HepG2 (cell line): Measurements from ENCODE around the gene FBXW8. TPM values are rescaled to one million over a fixed set of nuclear protein-coding genes. Genes with fewer than 3 reads are reported as not detected.

Experiments used
- ATAC-seq: fragments of 200-7000 bp; cut with Tn5 transposase; 3 replicates; pipeline ENCODE4 v1.9.1; 2020; ENCODE audit warnings: mild to moderate bottlenecking, moderate library complexity
- BruUV-seq: library from RNA; stranded (reverse); fragments of 400-500 nt; replicated peaks from 2 replicates; lab custom pipeline; 2021; lab: Mats Ljungman, UMichigan
- CTCF ChIA-PET: fragments of 300-600 bp; formaldehyde crosslinking; extraction: SDS; loops from one replicate; lab custom pipeline; 2021; ENCODE audit warnings: low total read pairs, inconsistent platforms, low intra/inter-chr PET ratio; lab: Yijun Ruan, JAX
- POLR2A ChIA-PET: fragments of 350-600 bp; sonication (Branson Sonifier 250); formaldehyde crosslinking; loops from one replicate; lab custom pipeline; 2020; ENCODE audit warnings: antibody characterized with exemption, inconsistent platforms; lab: Yijun Ruan, JAX
- DNase-seq: peaks from one replicate; pipeline ENCODE4 v3.0.0-alpha.2; 2015; ENCODE audit warnings: low spot score
- FAIRE-seq: peaks from 3 replicates; lab custom pipeline; 2011; peaks lifted over from hg19 to GRCh38; lab: Jason Lieb, UNC
- H2AFZ ChIP-seq: one replicate; pipeline ENCODE4 v1.6.1; 2011; ENCODE audit warnings: low read length, inconsistent platforms
- H3K27ac ChIP-seq: fragments of 300-600 bp; 3 replicates; pipeline ENCODE4 v1.8.0; 2011; ENCODE audit warnings: mixed run types, mild to moderate bottlenecking, mixed read lengths, low read length, inconsistent platforms; ENCODE audit not compliant: insufficient read depth; ENCODE audit errors: extremely low read length
- H3K27me3 ChIP-seq, 2 experiments: fragments of 200-600 bp in 1 of 2; 2 replicates in 1 of 2; 3 replicates in 1 of 2; pipeline versions ENCODE4 v1.6.0 to v1.8.0; 2011; ENCODE audit warnings: low read length in 2 of 2, mild to moderate bottlenecking in 2 of 2, moderate library complexity in 2 of 2, inconsistent platforms in 1 of 2; ENCODE audit not compliant: insufficient read depth in 2 of 2, control insufficient read depth in 1 of 2
- H3K36me3 ChIP-seq, 2 experiments: fragments of 200-600 bp in 1 of 2; replicated peaks in 1 of 2; 2 replicates in 1 of 2; 3 replicates in 1 of 2; pipeline versions ENCODE4 v1.5.1 to v1.8.0; 2011; ENCODE audit warnings: low read length in 2 of 2, inconsistent platforms in 1 of 2; ENCODE audit not compliant: insufficient read depth in 2 of 2, control insufficient read depth in 1 of 2
- H3K4me1 ChIP-seq: 2 replicates; pipeline ENCODE4 v1.5.1; 2012; ENCODE audit warnings: low read length, inconsistent platforms; ENCODE audit not compliant: insufficient read depth
- H3K4me2 ChIP-seq: 2 replicates; pipeline ENCODE4 v1.6.0; 2011; ENCODE audit warnings: low read depth, low read length, inconsistent platforms
- H3K4me3 ChIP-seq, 3 experiments: fragments of 200-600 bp in 1 of 3; sonication (generic), shearing (Covaris generic) in 1 of 3; replicated peaks in 1 of 3; 2 replicates each; pipeline ENCODE4 v1.5.1; 2011 to 2016; ENCODE audit warnings: low read length in 3 of 3, inconsistent platforms in 2 of 3, low read depth in 2 of 3, mild to moderate bottlenecking in 2 of 3, control low read depth in 1 of 3, mixed read lengths in 1 of 3; ENCODE audit not compliant: insufficient read depth in 1 of 3
- H3K79me2 ChIP-seq: one replicate; pipeline ENCODE4 v1.6.1; 2011; ENCODE audit warnings: low read length, inconsistent platforms; ENCODE audit not compliant: insufficient read depth
- H3K9ac ChIP-seq: 2 replicates; pipeline ENCODE4 v1.6.0; 2011; ENCODE audit warnings: mild to moderate bottlenecking, low read depth, low read length, inconsistent platforms; ENCODE audit not compliant: insufficient read depth
- H3K9me3 ChIP-seq: 2 replicates; pipeline ENCODE4 v1.5.1; 2012; ENCODE audit warnings: mild to moderate bottlenecking, low read length
- H4K20me1 ChIP-seq: 2 replicates; pipeline ENCODE4 v1.6.0; 2011; ENCODE audit warnings: inconsistent platforms, mild to moderate bottlenecking, low read length, moderate library complexity; ENCODE audit not compliant: insufficient read depth
- AFF4 ChIP-seq: sonication (generic); formaldehyde crosslinking; IDR thresholded peaks from 2 replicates; pipeline ENCODE4 v1.4.0; 2020; ENCODE audit warnings: missing genetic modification reagents
- ARID2 ChIP-seq: sonication (generic); formaldehyde crosslinking; IDR thresholded peaks from 2 replicates; pipeline ENCODE4 v1.8.1; 2022; ENCODE audit warnings: mild to moderate bottlenecking, missing genetic modification reagents, borderline replicate concordance
- ATM ChIP-seq: fragments of 450-650 bp; IDR thresholded peaks from 2 replicates; pipeline ENCODE4 v1.7.1; 2017; ENCODE audit warnings: mild to moderate bottlenecking, borderline replicate concordance
- BORCS8-MEF2B ChIP-seq: sonication (generic); formaldehyde crosslinking; IDR thresholded peaks from 2 replicates; pipeline ENCODE4 v1.8.0; 2022; ENCODE audit warnings: mild to moderate bottlenecking, missing genetic modification reagents
- DPF2 ChIP-seq: sonication (generic); formaldehyde crosslinking; IDR thresholded peaks from 2 replicates; pipeline ENCODE4 v1.4.0; 2020; ENCODE audit warnings: mild to moderate bottlenecking, low read depth, missing genetic modification reagents, borderline replicate concordance
- GATAD2A ChIP-seq: IDR thresholded peaks from 2 replicates; pipeline ENCODE4 v1.6.1; 2016
- HDAC2 ChIP-seq: sonication (generic); formaldehyde crosslinking; IDR thresholded peaks from 2 replicates; pipeline ENCODE4 v1.4.0; 2020; ENCODE audit warnings: missing genetic modification reagents
- JDP2 ChIP-seq: sonication (generic); formaldehyde crosslinking; IDR thresholded peaks from 2 replicates; pipeline ENCODE4 v1.8.1; 2022; ENCODE audit warnings: missing genetic modification reagents, borderline replicate concordance
- MAZ ChIP-seq, 2 experiments: sonication (generic) in 1 of 2; formaldehyde crosslinking in 1 of 2; IDR thresholded peaks; 2 replicates each; pipeline versions ENCODE4 v1.5.0 to v1.6.1; 2012 to 2020; ENCODE audit warnings: low read depth in 2 of 2, mild to moderate bottlenecking in 2 of 2, borderline replicate concordance in 1 of 2, improper control_type of control experiment in 1 of 2, low read length in 1 of 2, missing genetic modification reagents in 1 of 2, moderate library complexity in 1 of 2
- TARDBP ChIP-seq: sonication (generic); formaldehyde crosslinking; IDR thresholded peaks from 2 replicates; pipeline ENCODE4 v1.8.0; 2022; ENCODE audit warnings: mild to moderate bottlenecking, missing genetic modification reagents
- THAP7 ChIP-seq: sonication (generic); formaldehyde crosslinking; IDR thresholded peaks from 2 replicates; pipeline ENCODE4 v1.8.1; 2023; ENCODE audit warnings: mild to moderate bottlenecking, missing genetic modification reagents
- ZBTB44 ChIP-seq: sonication (generic); formaldehyde crosslinking; IDR thresholded peaks from 2 replicates; pipeline ENCODE4 v1.4.0; 2020; ENCODE audit warnings: missing genetic modification reagents
- ZKSCAN8 ChIP-seq: IDR thresholded peaks from 2 replicates; pipeline ENCODE4 v1.6.1; 2016; ENCODE audit warnings: borderline replicate concordance, missing genetic modification reagents, missing compliant biosample characterization
- ZNF678 ChIP-seq: sonication (generic); formaldehyde crosslinking; IDR thresholded peaks from 2 replicates; pipeline ENCODE4 v1.4.0; 2020; ENCODE audit warnings: mild to moderate bottlenecking, missing genetic modification reagents
- ZNF720 ChIP-seq: sonication (generic); formaldehyde crosslinking; IDR thresholded peaks from 2 replicates; pipeline ENCODE4 v1.4.0; 2020; ENCODE audit warnings: missing genetic modification reagents
- ZSCAN25 ChIP-seq: sonication (generic); formaldehyde crosslinking; IDR thresholded peaks from 2 replicates; pipeline ENCODE4 v1.8.0; 2022; ENCODE audit warnings: mild to moderate bottlenecking, missing genetic modification reagents
- WGBS: methylation state at CpG from one replicate; pipeline ENCODE4 v1.1.6; 2017; ENCODE audit warnings: low lambda C conversion rate; 5-methylcytosine and 5-hydroxymethylcytosine counted together
- in situ Hi-C: cut with HindIII; loops from 2 replicates; pipeline ENCODE4 v1.10.0; 2017; ENCODE audit warnings: low pct_unique_long_range_greater_than_20kb; ENCODE audit not compliant: extremely low pct_ligation_motif_present
- intact Hi-C: fragments of 100-400 bp; cut with micrococcal nuclease; formaldehyde crosslinking; loops from one replicate; pipeline ENCODE4 v1.10.0; 2022; ENCODE audit not compliant: unreplicated experiment
- polyA plus RNA-seq, 8 experiments: library from polyadenylated mRNA; depleted of rRNA in 3 of 8; stranded (reverse) in 7 of 8; unstranded in 1 of 8; fragments of >200 nt; fragmentation: Illumina TruSeq in 4 of 8; extraction: Trizol in 4 of 8; gene quantifications; 2 replicates each; pipeline versions ENCODE4 v1.2.1 to v1.2.3, GENCODE V29; 2011 to 2016; ENCODE audit warnings: low read depth in 4 of 8, missing spikeins in 1 of 8, mixed read lengths in 1 of 8; ENCODE audit not compliant: insufficient read depth in 1 of 8
- total RNA-seq, 5 experiments: library from RNA; depleted of rRNA; stranded (reverse); fragments of >200 nt; fragmentation: Illumina TruSeq; extraction: Trizol; gene quantifications; 2 replicates each; pipeline ENCODE4 v1.2.3, GENCODE V29; 2016; ENCODE audit warnings: low read depth in 1 of 5

FBXW8 gene
- total and polyA plus RNA-seq, 2 of the 13 experiments (the other 11 are each of a cell fraction or from before 2014, with no cell fraction given) = 5.1 to 5.9 TPM

GRCh38 chr12:116982791-116983411 is 72.2 kb downstream of the FBXW8 start:
- intact Hi-C loops (no loop called here), in situ Hi-C loops (no loop called here)
- WGBS = 95% methylated on average over 10 of the region's 10 CpGs
- H3K27ac ChIP-seq = no peak overlapping the region
- no peaks in the 10 kb centered on the region for H3K79me2 ChIP-seq
- H3K27me3 ChIP-seq = no peaks in the 10 kb centered on the region
- DNase-seq (no peak), FAIRE-seq (no peak), ATAC-seq (no peak)
- BruUV-seq = no TSS peak
- H3K9ac ChIP-seq = no peak overlapping the region
- no peak overlapping the region for H3K4me3 ChIP-seq
- H4K20me1 ChIP-seq = no peaks in the 10 kb centered on the region
- POLR2A ChIA-PET = interaction anchor here (1.4 kb wide), 1 partner anchor 9 kb away, joined by 4 read pairs; no protein-coding TSS in a partner anchor
- no peaks in the 10 kb centered on the region for H3K36me3 ChIP-seq
- H3K4me2 ChIP-seq = no peak overlapping the region
- no peaks in the 10 kb centered on the region for H3K9me3 ChIP-seq
- TF ChIP-seq ZNF678 (CRISPR knock-in tag) (no peak), MAZ (IDR thresholded peaks at IDR 0.05; ENCODE audit: borderline replicate concordance, low read depth, low read length) (no peak), MAZ (CRISPR knock-in tag; IDR thresholded peaks at IDR 0.05; ENCODE audit: low read depth) (no peak), THAP7 (CRISPR knock-in tag) (no peak), ZNF720 (CRISPR knock-in tag) (no peak), BORCS8-MEF2B (CRISPR knock-in tag) (no peak), JDP2 (CRISPR knock-in tag) (no peak), ZKSCAN8 (CRISPR knock-in tag) (no peak), GATAD2A (CRISPR knock-in tag) (no peak), ZSCAN25 (CRISPR knock-in tag) (no peak), TARDBP (CRISPR knock-in tag) (no peak), DPF2 (CRISPR knock-in tag) (no peak), ARID2 (CRISPR knock-in tag) (no peak), HDAC2 (CRISPR knock-in tag) (no peak), ATM (no peak), ZBTB44 (no peak), AFF4 (no peak)
- TF ChIP-seq, all 625 proteins: peak for 0
- CTCF ChIA-PET = no interaction called here
- H2AFZ ChIP-seq = no peak overlapping the region
- no peaks in the 10 kb centered on the region for H3K4me1 ChIP-seq
